MM.1S (cell line): ENCODE results near the gene SPOP.
A peak's percentile ranks its signal among the peaks of the same experiment; 100 is the strongest.

Experiments used
- DNase-seq: peaks from one replicate; pipeline ENCODE4 v3.0.0-alpha.2; 2015
- H2AFZ ChIP-seq: fragments of 300-600 bp; sonication (generic); 2 replicates; pipeline ENCODE4 v1.6.0; 2016; ENCODE audit warnings: antibody characterized with exemption, low read length
- H3F3A ChIP-seq: fragments of 300-600 bp; sonication (generic); 2 replicates; pipeline ENCODE4 v1.6.1; 2016; ENCODE audit warnings: mild to moderate bottlenecking, antibody characterized with exemption, low read length, moderate library complexity, mixed read lengths; ENCODE audit not compliant: insufficient read depth
- H3K27ac ChIP-seq: fragments of 300-600 bp; sonication (generic); 2 replicates; pipeline ENCODE4 v1.5.1; 2016; ENCODE audit warnings: mild to moderate bottlenecking, low read length
- H3K27me3 ChIP-seq: fragments of 300-600 bp; sonication (generic); replicated peaks from 2 replicates; pipeline ENCODE4 v1.6.0; 2016; ENCODE audit warnings: low read length; ENCODE audit not compliant: insufficient read depth
- H3K36me3 ChIP-seq: fragments of 300-600 bp; sonication (generic); replicated peaks from 2 replicates; pipeline ENCODE4 v1.6.1; 2016; ENCODE audit warnings: mild to moderate bottlenecking, low read length, mixed read lengths; ENCODE audit not compliant: insufficient read depth
- H3K4me1 ChIP-seq: fragments of 300-600 bp; sonication (generic); 2 replicates; pipeline ENCODE4 v1.6.1; 2016; ENCODE audit warnings: low read length, mixed read lengths
- H3K4me2 ChIP-seq: fragments of 300-600 bp; sonication (generic); 2 replicates; pipeline ENCODE4 v1.6.0; 2016; ENCODE audit warnings: low read depth, low read length
- H3K4me3 ChIP-seq: fragments of 300-600 bp; sonication (generic); 2 replicates; pipeline ENCODE4 v1.5.1; 2016; ENCODE audit warnings: low read length, mixed read lengths
- H3K79me2 ChIP-seq: fragments of 300-600 bp; sonication (generic); 2 replicates; pipeline ENCODE4 v1.6.1; 2016; ENCODE audit warnings: mixed run types, low read length, mixed read lengths
- H3K9ac ChIP-seq: fragments of 300-600 bp; sonication (generic); 2 replicates; pipeline ENCODE4 v1.6.1; 2016; ENCODE audit warnings: low read length, mixed read lengths
- H3K9me2 ChIP-seq: fragments of 300-600 bp; sonication (generic); replicated peaks from 2 replicates; pipeline ENCODE4 v1.6.1; 2016; ENCODE audit warnings: mild to moderate bottlenecking, low read length, mixed read lengths; ENCODE audit not compliant: insufficient read depth
- H3K9me3 ChIP-seq: fragments of 300-600 bp; sonication (generic); replicated peaks from 2 replicates; pipeline ENCODE4 v1.6.1; 2016; ENCODE audit warnings: mild to moderate bottlenecking, low read length, mixed read lengths; ENCODE audit not compliant: insufficient read depth
- H4K20me1 ChIP-seq: fragments of 300-600 bp; sonication (generic); 2 replicates; pipeline ENCODE4 v1.6.1; 2016; ENCODE audit warnings: mild to moderate bottlenecking, low read length, moderate library complexity, mixed read lengths; ENCODE audit not compliant: insufficient read depth
- CTCF ChIP-seq: fragments of 300-600 bp; sonication (generic); IDR thresholded peaks from 2 replicates; pipeline ENCODE4 v1.5.1; 2016; ENCODE audit warnings: antibody characterized with exemption, low read length, mixed read lengths
- EZH2 ChIP-seq: fragments of 300-600 bp; sonication (generic); optimal IDR thresholded peaks from 2 replicates; pipeline ENCODE3; 2017; ENCODE audit warnings: low read depth, mild to moderate bottlenecking, antibody characterized with exemption, low read length, mixed read lengths
- EZH2phosphoT487 ChIP-seq: fragments of 300-600 bp; sonication (generic); IDR thresholded peaks from 2 replicates; pipeline ENCODE4 v1.6.1; 2018; ENCODE audit warnings: antibody characterized with exemption, low read length

Gene SPOP

GRCh38 chr17:49708515-49709183 is 30.8 kb upstream of the SPOP start:
- Histone ChIP-seq H3K4me2 (peak overlapping the region; percentile 12; the same call in 1 of the 2 replicates), H2AFZ (no peak overlapping the region), H4K20me1 (no peaks in the 10 kb centered on the region), H3K36me3 (no peaks in the 10 kb centered on the region), H3K79me2 (peaks cover 29% of the 10 kb centered on the region), H3K27me3 (no peaks in the 10 kb centered on the region), H3F3A (peaks cover 21% of the 10 kb centered on the region), H3K4me3 (no peak overlapping the region; the same call in 1 of the 2 replicates), H3K9ac (no peak overlapping the region), H3K9me2 (no peaks in the 10 kb centered on the region), H3K4me1 (peaks cover 17% of the 10 kb centered on the region), H3K9me3 (no peaks in the 10 kb centered on the region), H3K27ac (peak overlapping the region; percentile 22; the same call in 1 of the 2 replicates)
- DNase-seq, result no peak
- TF ChIP-seq EZH2phosphoT487, result no peak
- no peak for TF ChIP-seq EZH2
- no peak for TF ChIP-seq CTCF

DNA sequence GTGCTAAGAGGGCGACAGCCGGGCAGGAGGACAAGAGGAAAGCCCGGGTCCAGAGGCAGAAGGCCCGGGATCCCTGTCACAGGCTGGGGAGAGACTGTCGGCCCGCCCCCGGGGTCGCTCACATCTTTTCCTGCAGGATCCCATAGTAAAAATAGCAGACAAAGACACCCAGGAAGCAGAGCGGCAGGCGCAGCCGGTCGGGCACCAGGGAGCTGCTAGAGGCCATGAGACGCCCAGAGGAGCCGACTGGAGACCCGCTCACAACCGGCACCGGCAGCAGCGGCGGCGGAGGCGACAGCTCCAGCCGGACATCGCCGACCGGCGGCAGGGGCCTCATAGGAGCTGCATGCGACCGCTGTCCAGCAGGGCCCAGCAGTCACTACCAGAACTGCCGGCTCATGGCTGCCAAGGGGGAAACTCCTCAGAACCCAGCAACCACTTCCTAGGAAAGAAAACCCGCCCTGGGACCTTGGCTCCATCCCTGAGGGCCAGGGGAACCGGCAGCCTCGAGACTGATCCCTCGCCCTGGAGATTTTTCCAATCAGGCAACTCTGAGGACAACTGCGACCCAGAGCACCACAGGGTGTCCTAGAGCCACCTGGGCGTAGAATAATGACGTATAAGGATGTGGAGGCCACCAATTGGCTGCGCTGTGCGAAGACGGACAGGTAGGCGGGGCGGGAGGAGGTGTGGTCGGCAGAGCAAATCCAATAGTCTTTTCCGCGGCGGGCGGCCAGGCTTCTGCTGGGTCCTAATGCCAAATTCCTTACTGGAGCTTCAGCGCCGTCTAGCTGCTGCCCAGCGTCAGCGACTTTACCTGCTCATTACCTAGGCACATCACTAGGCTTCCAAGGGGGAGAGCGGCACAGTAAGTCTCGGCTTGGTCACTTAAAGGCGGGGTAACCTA is 30.0 kb upstream of the SPOP start, which contains the start of gene SLC35B1:
Gene SLC35B1 (minus strand): TSS at position 357 of the 907 bp plus-strand sequence. CDS start 131 bp downstream, at position 226.
- Histone ChIP-seq H3K36me3 (no peaks in the 10 kb centered on the region), H3K79me2 (peaks cover 29% of the 10 kb centered on the region), H3K9me2 (no peaks in the 10 kb centered on the region), H3K4me1 (peaks cover 17% of the 10 kb centered on the region), H3K4me3 (peak within 1 kb of the TSS; percentile 84), H3K4me2 (peak within 1 kb of the TSS; percentile 92), H3K27me3 (no peaks in the 10 kb centered on the region), H3K9ac (peak within 1 kb of the TSS; percentile 86), H3K27ac (peak within 1 kb of the TSS; percentile 71), H4K20me1 (no peaks in the 10 kb centered on the region), H3K9me3 (no peaks in the 10 kb centered on the region), H3F3A (peaks cover 21% of the 10 kb centered on the region), H2AFZ (peak within 1 kb of the TSS; percentile 29)
- peak; percentile 97 for TF ChIP-seq CTCF
- no peak for TF ChIP-seq EZH2phosphoT487
- peak; percentile 99 for DNase-seq

DNA sequence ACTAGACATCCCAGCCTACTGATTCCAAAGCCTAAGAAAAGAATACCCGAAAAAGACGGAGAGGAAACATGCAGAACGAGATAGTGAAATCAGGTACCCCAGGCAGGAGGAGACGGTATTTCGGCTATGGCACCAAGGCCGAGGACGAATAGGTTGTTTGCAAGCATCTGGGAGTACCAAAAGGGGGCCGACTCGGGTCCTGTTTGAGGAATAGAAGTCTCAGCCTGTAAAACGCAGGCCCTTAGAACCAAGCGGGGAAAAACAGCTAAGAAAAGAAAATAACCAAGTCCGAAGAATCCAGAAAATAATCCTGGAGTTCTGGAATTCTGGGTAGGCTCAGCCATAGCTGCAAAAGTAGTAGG is 29.3 kb upstream of the SPOP start:
- TF ChIP-seq CTCF (peak; percentile 20), EZH2 (no peak), EZH2phosphoT487 (no peak)
- H2AFZ ChIP-seq, result peak overlapping the region; percentile 29
- H3K79me2 ChIP-seq, result peaks cover 29% of the 10 kb centered on the region
- no peaks in the 10 kb centered on the region for H3K27me3 ChIP-seq
- DNase-seq, result peak; percentile 27
- peaks cover 21% of the 10 kb centered on the region for H3F3A ChIP-seq
- peak overlapping the region; percentile 71; the same call in 1 of the 2 replicates for H3K27ac ChIP-seq
- peak overlapping the region; percentile 84 for H3K4me3 ChIP-seq
- H3K36me3 ChIP-seq, result no peaks in the 10 kb centered on the region
- H3K9me2 ChIP-seq, result no peaks in the 10 kb centered on the region
- H3K4me2 ChIP-seq, result peak overlapping the region; percentile 92
- no peaks in the 10 kb centered on the region for H4K20me1 ChIP-seq
- no peaks in the 10 kb centered on the region for H3K9me3 ChIP-seq
- H3K4me1 ChIP-seq, result peaks cover 17% of the 10 kb centered on the region
- H3K9ac ChIP-seq, result peak overlapping the region; percentile 86
